GM19193 (cell line): ENCODE measurements around the gene RAD51B.

Source experiments
- POLR2A ChIP-seq: IDR thresholded peaks from 4 replicates; pipeline ENCODE4 v1.6.1; 2011; ENCODE audit not compliant: insufficient read depth, insufficient read length; ENCODE audit errors: extremely low read depth

Gene RAD51B

DNA sequence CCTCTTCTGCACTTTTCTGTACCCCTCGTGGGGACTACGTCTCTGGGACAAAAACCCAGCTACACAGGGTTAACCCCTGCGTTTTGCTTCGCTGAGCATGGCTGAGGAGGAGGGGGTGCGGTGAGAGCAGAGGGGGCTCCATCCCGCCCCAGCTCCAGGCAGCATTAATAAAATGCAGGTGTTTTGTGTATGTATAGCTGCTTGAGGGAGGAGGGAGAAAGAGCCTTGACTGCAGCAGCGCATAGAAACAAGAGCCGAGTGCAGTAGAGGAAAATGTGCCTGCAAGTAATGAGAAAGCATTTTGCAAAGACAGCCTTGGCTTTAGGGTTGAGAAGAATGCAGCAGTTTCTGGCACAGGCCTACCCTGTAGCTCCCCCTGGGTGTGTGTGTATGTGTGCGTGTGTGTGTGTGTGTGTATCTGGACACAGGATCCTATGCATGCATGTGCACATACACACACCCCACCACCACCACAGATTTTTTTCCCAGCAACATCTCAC is 869.3 kb downstream of the RAD51B start:
- no peak for TF ChIP-seq POLR2A

- TF ChIP-seq POLR2A = no peak
Measured at GRCh38 chr14:68689511-68689910, 869.9 kb downstream of the RAD51B start.

DNA sequence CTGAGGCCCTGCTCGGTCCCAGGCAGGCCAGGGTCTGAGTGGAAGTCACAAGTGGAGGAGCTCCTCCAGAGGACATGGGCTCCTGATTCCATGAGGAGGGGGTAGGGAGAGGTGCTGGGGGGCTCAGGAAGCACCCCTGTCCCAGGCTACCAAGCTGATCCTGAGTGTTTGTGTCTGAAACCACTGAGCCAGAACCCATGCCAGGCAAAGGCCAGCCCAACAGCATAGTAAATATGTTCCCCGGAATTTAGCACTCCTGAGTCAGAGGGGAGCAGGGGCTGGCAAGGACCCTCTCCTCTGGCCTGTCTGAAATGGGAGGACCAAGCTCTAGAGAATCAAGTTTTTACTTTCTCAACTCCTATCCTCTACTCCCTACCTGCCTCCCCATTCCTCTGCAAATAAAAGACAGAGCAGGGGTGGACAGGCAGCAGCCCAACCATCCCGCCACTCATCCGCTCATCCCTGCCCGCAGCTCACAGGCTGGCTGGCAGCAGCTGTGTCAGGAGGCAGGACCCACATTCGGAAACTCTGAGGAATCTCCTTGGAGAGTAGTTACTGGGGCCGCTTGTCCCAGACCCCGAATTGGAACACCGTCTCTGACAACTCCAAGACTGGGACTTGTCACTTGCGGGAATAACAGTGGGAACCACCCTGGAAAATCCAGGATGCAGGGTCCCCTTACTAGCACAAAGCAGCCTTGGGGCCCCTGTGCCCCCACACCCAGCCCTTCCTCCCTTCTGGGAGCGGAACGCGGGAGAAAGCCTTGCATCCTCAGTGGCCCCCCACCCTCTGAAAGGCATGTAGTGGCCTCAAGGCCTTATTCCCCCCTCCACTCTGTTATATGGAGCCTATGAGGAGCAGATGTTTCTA is 870.7 kb downstream of the RAD51B start:
- no peak for TF ChIP-seq POLR2A

DNA sequence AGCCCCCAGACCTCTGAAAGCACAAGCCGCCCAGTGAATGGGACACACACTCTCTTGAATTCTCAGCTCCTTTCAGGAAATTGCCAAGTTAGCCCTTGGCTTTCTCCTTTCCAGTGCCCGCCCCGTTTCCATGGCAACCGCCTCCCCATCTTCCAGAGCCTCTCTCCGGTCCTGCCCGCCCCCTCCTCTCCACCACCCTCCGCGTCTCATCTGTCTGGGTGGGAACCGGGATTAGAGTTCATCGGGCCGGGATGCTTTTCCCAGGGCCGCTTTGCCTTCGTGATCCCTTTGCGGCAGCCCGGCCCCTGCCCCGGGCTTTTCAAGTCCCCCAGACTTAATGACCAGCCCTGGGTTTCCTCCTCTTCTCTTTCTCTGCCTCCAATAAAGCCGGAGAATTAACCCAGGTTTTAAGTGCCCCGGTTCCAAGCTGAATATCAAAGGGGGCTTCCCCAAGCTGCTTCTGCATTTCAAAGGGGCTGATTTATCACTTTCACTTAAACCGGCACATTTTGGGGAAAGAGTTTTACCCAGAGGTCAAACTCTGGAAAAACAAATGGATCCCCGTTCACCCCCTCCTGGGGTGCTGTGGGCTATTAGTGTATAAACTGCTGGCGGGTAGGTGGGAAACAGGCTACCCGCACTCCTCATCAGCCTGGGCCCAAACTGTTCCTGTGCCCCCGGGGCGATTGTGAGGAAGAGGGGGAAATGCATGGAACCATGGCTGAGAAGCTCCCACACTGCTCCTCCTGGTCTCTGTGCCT is 871.6 kb downstream of the RAD51B start:
- TF ChIP-seq POLR2A = no peak

GRCh38 chr14:68691792-68692118 is 872.2 kb downstream of the RAD51B start:
- no peak for TF ChIP-seq POLR2A

GRCh38 chr14:68692216-68692615 is 872.6 kb downstream of the RAD51B start:
- no peak for TF ChIP-seq POLR2A

GRCh38 chr14:68692916-68693771 is 873.6 kb downstream of the RAD51B start:
- no peak for TF ChIP-seq POLR2A

DNA sequence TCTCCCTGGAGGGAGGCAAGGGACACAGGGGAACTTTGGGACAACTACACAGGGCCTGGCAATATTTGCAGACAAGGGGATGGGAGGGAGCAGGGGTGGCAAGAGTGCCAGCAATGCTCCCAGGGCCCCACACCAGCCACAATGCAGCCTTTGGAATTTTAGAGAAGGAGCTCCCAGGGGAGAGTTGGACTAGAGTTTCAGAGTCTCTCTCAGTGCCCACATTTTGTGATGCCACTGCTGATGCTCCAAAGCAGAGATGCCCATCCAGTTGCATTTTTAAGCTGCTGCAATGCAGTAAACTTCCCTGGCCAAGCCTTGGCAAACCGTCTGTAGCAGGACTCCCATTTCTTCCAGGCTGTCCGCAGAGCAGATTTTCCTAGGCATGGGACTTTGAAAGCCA is 874.3 kb downstream of the RAD51B start:
- no peak for TF ChIP-seq POLR2A

- TF ChIP-seq POLR2A = no peak
Measured at GRCh38 chr14:68694516-68695235, 875.1 kb downstream of the RAD51B start.

GRCh38 chr14:68695326-68695768 is 875.8 kb downstream of the RAD51B start:
- TF ChIP-seq POLR2A = no peak

DNA sequence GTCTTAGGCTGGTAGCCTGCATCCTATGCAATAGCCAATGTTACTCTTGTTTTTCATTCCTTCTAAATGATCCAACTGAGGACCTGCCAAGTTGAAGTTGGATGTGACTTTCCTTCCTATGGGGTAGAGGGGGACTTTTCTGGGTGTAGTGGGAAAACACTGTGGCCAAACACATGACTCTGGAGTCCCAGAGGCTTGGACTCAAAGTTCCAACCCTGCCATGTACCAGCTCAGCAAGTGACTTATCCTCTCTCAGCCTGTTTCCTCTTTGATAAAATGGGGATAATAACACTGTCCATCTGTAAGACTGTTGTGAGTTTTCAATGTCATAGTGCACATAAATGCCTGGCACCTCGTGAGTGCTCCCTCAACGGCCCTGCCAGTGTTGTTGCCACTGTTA is 876.3 kb downstream of the RAD51B start:
- no peak for TF ChIP-seq POLR2A

DNA sequence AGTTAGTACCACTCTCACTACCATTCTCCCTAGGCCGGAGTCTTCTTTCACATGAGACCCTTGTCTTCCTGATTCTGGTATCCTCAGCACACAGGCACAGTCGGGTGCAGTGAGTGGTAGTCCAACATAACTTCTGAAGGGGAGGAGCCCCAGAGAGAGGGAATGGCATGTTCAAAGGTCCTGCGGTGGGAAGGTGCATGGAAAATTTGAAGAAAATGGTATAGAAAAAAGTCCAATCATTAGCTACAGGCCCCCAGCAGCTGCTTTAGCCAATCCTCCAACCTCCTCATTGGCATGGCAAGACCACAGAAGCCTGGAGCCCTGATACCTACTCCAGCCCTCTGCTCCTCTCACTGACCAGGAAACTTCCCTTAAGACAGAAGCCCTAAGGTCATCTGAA is 876.7 kb downstream of the RAD51B start:
- no peak for TF ChIP-seq POLR2A

- no peak for TF ChIP-seq POLR2A
Measured at GRCh38 chr14:68696721-68697495, 877.3 kb downstream of the RAD51B start.
